GM13976 (cell line): ENCODE data around the gene IL17F.
A peak's percentile ranks its signal among the peaks of the same experiment; 100 is the strongest.

Source experiments
- DNase-seq: peaks from one replicate; pipeline ENCODE4 v3.0.0; 2012; ENCODE audit warnings: low spot score
- in situ Hi-C: fragments of 300-500 bp; cut with MboI; formaldehyde crosslinking; loops from one replicate; pipeline ENCODE4 v1.12.0; 2022; ENCODE audit warnings: low sequenced_read_pairs, mixed read lengths, inconsistent platforms; ENCODE audit not compliant: unreplicated experiment
- TF ChIP-seq, protein P1 (sequence below): IDR thresholded peaks from 2 replicates; pipeline ENCODE4 v1.5.1; 2012; ENCODE audit warnings: borderline replicate concordance, mild to moderate bottlenecking; ENCODE audit not compliant: insufficient read depth; ENCODE audit errors: extremely low read depth, missing control alignments, control extremely low read depth

Gene IL17F

DNA sequence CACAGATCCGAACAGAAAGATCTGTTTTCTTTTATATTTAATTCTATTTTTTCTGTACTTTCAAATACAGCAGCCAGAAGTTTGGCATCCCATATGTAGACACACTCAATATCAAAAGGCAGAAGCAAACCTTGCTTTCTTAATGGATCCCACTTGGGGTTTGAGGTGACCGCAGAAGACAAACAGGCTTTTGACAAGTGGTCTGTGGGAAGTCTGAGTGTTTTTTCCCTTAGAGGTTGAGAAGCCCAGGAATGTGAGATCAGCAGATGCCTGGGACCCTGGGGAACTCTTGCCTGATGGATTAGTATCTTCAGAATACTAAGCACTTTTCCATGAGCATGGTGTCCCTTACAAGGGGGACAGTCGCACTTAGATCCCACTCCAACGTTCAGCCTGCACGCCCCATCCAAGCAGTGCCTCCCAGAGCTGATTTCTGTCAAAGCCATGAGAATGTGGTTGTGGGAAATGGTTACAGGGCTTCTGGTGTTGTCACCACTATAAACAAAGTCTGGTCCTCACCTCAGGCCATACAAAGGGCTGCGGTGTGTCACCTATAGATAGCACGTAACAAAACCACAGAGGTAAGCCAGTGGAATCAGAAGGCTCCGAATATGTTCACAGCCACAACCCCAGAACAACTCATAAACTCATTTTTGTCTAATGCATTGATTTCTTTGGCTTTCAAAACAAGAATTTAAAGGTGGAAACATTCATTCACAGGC is 12.7 kb downstream of the IL17F start:
- no peak for DNase-seq
- in situ Hi-C loops = loop anchor here (10.0 kb wide), 1 partner anchor 67 kb away; no protein-coding TSS in a partner anchor
- TF ChIP-seq, protein P1, sequence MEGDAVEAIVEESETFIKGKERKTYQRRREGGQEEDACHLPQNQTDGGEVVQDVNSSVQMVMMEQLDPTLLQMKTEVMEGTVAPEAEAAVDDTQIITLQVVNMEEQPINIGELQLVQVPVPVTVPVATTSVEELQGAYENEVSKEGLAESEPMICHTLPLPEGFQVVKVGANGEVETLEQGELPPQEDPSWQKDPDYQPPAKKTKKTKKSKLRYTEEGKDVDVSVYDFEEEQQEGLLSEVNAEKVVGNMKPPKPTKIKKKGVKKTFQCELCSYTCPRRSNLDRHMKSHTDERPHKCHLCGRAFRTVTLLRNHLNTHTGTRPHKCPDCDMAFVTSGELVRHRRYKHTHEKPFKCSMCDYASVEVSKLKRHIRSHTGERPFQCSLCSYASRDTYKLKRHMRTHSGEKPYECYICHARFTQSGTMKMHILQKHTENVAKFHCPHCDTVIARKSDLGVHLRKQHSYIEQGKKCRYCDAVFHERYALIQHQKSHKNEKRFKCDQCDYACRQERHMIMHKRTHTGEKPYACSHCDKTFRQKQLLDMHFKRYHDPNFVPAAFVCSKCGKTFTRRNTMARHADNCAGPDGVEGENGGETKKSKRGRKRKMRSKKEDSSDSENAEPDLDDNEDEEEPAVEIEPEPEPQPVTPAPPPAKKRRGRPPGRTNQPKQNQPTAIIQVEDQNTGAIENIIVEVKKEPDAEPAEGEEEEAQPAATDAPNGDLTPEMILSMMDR = no peak

DNA sequence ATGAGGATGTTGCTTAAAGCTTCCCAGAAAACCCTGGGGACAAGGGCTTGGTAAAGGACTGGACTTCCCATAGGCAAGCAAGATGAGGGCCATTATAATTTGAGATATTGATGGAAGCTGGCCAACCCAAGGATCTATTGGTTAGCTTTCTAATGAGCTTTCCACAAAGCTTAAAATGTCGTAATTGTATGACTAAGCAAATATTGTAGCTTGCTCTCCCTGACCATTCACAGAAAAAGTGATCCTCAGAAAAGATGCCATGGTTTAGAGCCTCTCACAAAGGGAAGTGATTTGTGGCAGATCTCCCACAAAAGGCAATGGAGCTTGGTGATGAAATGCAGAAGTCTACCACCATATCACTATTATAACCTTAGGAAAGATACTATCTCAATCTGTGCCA is 13.6 kb downstream of the IL17F start:
- in situ Hi-C loops = loop anchor here (10.0 kb wide), 1 partner anchor 66 kb away; no protein-coding TSS in a partner anchor
- DNase-seq = no peak

GRCh38 chr6:52227495-52227894 is 16.8 kb downstream of the IL17F start:
- peak; percentile 81 for DNase-seq
- in situ Hi-C loops = no loop called here

More for the DNA sequence above, 13.6 kb downstream of the IL17F start:
- TF ChIP-seq, protein P1 = no peak

DNA sequence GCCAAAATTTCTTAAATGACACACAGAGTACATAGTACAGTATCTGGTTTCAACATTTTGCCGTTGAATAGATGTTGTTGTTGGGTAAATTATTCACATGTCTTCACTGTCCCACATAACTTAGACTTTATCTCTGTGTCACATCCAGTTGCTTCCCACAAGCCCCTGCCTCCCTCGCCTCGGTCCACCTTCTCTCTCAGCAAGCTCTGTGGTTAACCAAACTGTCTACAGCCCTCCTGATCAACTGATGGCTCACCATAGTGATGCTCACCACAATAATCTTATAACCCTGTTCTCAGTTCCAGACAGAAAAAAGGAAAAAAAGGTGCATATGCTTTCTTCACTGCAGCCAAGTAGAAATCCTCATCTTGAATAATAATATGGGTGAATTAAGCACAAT is 23.0 kb downstream of the IL17F start:
- in situ Hi-C loops = no loop called here
- no peak for DNase-seq
- TF ChIP-seq, protein P1 = no peak

More at GRCh38 chr6:52227495-52227894, 16.8 kb downstream of the IL17F start:
- TF ChIP-seq, protein P1 = no peak

DNA sequence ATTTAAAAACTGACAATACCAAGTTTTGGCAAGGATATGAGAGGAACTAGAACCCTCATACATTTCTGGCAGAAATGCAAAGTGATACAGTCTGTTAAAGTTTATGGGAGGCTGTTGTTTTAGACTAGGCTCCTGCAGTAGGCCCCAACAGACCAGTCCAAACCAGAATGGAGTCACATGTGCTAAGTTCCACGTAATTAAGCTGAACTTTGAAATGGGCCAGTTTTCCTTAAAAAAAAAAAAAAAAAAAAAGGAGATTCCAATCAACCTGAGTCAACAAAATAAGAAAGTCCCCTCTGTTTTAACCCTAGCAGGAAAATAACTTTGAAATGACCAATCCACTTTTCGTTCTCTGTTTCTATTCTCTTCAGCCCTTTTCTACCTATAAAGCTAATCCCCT is 26.5 kb downstream of the IL17F start:
- in situ Hi-C loops = no loop called here
- no peak for DNase-seq
- TF ChIP-seq, protein P1 = no peak

DNA sequence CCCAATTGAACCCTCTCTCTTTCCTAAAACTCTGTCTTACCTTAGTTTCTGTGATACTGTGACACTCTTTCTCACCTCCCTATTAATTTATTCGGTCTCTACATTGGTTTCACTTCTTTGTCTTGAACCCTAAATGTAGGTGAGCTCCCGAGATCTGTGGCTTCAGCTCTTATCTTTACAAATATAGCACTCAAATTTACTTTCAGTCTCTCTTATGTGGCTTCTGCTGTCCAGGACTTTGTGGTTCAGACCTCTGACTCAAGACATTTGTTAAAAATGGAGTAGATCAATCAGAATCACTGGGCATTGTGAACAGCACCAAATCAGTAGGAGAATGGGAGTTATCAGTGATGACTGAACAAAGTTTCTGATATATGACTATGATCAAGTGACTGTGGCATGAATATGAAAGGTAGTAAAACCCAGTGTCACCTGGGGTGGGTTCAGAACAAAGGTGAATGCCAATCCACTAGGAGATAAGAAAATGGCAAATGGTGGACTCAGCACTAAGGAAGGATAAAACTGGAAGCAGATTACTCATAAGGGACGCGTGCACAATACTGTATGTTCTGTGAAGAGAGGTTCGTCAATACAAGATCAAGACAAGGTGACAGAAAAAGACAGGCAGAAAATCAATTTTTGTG is 27.2 kb downstream of the IL17F start:
- DNase-seq = no peak
- TF ChIP-seq, protein P1 = no peak
- in situ Hi-C loops = no loop called here
